HG02571 (cell line): ENCODE data around the gene SRSF12.
"Not testable (repeated sequence)": the region's sequence is repeated elsewhere in the genome, so short reads cannot be mapped to it uniquely, and the experiment has no call there.

ENCODE experiments used
- ATAC-seq: cut with Tn5 transposase; IDR thresholded peaks from one replicate; pipeline ENCODE4 v1.9.1; 2021; ENCODE audit warnings: mild to moderate bottlenecking, moderate library complexity; ENCODE audit not compliant: unreplicated experiment

Gene SRSF12

DNA sequence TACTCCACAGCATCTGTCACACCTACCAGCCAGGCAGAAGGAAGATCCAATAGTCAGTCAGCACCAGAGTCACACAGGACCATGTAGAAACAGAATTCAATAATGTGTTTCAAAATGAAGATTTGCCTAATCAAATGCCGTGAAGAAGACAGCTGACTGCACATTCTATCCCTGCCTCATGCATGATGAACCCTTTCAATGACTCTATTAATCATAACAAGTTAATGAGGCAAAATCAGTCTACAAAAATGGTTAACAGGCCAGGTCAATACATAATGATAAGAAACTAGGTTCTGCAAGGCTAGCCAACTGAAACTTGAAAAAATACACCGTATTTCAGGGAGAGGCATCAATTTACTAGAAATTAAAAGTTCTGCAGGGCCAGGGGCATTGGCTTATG, 44.0 kb downstream of the SRSF12 start:
- ATAC-seq, result no peak

DNA sequence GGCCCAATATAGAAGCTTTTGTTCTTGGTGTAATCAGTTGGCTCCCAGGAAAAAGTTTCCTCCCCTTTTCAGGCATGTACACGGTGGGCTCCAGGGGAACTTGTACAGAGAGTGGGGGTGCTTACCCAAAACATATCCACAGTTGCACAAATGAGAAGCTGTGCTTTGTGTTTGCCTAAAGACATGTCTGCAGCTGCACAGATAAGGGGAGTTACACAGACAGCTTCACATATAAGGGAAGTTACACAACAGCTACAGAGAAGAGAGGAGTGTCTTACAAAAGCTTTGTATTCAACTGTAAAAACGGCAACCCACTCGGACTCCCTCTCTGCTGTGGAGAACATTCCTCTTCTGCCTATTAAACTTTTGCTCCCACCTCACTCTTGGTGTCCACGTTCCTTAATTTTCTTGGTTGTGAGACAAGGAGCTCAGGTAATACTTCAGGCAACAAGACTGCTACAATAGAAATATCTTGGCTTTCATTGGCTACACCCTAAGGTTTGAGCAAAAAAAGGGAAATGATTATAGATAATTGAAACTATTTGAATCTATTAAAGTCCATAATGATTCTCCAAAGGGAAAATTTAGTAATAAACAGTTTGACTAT, 44.8 kb downstream of the SRSF12 start:
- no peak for ATAC-seq

DNA sequence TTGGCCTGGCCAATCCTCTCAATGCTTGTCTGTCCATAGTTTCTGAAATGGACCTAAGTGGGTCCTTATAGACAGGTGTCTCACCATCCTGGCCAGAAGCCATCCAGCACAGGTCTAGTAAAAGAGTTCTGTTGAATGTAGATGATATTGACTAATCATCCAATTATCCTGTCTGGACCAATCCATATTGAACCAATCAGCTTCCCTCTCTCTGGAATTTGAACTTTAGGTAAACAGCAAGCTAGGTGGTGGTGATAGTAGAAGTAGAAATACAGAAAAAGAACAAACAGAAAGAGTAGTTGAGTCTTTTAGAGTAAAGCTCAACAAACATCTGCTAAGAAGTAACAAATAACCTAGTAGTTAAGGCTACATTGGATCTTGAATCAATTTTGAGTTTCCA, 46.8 kb downstream of the SRSF12 start:
- no peak for ATAC-seq

DNA sequence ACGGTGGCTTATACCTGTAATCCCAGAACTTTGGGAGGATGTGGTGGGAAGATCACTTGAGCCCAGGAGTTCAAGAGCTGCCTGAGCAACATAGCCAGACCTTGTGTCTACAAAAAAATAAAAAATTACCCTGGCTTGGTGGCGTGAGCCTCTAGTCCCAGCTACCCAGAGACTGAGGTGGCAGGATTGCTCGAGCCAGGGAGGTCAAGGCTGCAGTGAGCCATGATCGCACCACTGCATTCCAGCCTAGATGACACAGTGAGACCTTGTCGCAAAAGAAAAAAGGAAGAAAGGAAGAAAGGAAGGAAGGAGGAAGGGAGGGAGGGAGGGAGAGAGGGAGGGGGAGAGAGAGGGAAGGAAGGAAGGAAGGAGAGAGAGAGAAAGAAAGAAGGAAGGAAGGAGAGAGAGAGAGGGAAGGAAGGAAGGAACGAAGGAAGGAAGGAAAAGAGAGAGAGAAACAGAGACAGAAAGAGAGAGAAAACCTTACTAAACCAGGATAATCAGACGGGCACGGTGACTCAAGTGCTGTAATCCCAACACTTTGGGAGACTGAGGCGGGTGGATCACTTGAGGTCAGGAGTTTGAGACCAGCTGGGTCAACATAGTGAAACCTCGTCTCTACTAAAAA, 48.2 kb downstream of the SRSF12 start:
- ATAC-seq, result no peak

DNA sequence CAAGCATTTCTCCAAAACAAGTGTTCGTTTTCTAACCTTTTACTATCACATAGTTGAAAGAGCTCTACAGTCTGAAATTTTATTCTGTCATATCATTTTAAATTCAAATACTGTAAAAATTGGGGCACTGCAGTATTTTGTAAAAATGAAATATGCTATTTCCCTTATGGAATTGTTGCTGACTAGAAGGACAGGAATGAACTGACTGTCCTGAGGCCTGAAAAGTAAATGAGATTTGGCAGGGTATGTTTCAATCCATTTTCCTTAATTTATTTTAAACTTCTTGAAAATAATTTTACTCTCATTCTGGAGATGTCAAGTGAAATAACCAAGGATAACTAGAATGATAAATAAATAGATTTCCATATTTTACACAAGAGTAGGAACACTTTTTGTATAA, 49.2 kb downstream of the SRSF12 start:
- no peak for ATAC-seq

DNA sequence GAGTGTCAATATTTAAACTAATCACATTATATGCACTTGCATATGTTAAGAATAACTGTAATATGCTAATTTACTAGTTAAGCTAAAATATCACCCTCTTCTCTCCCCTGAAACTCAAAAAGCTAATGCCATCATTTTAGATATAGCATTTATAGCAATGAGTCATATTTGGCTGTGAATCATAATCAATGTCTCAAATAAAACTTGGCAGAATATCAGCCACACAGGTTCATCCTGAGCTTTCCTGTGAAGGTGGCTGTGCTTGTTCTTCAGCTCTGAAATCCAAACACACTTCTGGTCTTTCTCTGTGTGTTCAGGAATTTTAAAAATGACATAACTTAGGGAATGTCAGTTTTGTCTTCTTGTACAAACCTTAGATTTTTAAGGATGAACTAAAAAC, 50.1 kb downstream of the SRSF12 start:
- ATAC-seq, result no peak

DNA sequence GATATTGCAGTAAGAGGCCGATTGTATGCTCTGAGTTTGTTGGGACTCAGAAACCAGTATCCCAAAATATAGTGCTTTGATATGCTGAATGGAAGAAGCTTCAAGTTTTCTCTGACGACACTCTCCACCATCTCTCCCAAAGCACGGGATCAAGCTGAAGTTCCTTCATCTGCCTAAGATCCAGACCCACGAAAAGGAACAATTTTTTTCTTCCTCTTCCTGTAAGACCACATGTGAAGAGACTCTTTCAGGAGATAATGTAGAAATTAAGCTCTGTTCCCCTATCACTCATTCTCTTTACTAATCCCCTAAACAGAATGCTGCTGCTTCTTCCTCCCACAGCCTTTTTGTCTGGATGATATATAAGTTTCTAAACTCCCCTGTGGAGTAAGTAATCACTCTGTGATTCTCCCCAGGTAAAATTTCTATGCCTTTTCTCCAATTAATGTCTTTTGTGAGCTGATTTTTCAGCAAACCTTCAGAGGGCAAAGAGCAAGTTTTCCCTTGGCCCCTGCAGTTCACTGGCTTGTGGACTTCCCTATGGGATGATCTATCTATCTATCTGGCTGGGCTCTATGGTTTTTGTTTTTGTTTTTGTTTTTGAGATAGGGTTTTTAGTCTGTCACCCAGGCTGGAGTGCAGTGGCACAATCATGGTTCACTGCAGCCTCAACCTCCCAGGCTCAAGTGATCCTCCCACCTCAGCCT, 50.8 kb downstream of the SRSF12 start:
- no peak for ATAC-seq

DNA sequence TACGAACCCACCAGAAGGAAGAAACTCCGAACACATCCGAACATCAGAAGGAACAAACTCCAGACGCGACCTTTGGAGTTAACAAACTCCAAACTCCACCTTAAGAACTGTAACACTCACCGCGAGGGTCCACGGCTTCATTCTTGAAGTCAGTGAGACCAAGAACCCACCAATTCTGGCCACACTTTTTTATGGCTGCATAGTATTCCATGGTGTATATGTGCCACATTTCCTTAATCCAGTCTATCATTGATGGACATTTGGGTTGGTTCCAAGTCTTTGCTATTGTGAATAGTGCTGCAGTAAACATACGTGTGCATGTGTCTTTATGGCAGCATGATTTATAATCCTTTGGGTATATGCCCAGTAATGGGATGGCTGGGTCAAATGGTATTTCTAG, 51.8 kb downstream of the SRSF12 start:
- not testable (repeated sequence) for ATAC-seq

DNA sequence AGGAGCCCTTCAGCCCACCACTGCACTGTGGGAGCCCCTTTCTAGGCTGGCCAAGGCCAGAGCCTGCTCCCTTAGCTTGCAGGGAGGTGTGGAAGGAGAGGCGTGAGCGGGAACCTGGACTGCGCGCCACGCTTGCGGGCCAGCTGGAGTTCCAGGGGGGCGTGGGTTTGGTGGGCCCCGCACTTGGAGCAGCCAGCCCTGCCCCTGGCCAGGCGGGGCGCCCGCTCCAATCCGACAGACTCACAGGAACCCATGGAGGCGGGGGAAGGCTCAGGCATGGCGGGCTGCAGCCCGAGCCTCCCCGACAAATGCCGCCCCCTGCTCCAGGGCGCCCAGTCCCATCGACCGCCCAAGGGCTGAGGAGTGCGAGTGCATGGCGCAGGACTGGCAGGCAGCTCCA, 52.9 kb downstream of the SRSF12 start:
- ATAC-seq, result not testable (repeated sequence)

DNA sequence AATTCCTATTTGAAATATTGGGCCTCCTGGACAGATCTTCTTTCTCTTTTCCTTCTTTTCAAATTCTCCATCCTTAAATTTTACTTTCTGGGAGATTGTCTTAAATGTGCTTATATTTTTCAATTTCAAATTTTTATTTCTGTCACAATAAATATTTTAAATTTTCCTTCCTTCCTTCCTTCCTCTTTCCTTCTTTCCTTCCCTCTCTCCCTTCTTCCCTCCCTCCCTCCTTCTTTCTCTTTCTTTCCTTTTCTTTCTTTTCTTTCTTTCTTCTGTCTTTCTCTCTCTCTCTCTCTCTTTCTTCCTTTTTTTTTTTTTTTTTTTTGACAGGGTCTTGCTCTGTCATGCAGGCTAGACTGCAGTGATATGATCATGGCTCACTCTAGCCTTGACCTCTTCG, 54.0 kb downstream of the SRSF12 start:
- ATAC-seq, result no peak

DNA sequence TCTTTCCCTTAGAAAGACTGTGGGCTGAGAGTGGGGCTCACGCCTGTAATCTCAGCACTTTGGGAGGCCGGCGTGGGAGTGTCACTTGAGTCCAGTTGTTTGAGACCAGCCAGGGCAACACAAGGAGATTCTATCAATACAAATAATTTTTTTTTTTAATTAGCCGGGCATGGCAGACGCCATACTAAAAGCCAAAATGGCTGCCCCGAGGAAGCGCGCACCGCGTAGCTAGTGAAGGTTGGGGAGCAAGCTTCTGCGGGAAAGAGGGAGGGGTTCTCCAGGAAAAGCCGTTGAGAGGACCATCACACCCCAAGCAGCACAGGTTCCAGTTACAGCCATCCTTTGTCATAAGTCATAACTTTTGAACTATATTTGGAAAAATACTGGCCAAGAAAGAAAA, 58.6 kb downstream of the SRSF12 start:
- ATAC-seq, result no peak

DNA sequence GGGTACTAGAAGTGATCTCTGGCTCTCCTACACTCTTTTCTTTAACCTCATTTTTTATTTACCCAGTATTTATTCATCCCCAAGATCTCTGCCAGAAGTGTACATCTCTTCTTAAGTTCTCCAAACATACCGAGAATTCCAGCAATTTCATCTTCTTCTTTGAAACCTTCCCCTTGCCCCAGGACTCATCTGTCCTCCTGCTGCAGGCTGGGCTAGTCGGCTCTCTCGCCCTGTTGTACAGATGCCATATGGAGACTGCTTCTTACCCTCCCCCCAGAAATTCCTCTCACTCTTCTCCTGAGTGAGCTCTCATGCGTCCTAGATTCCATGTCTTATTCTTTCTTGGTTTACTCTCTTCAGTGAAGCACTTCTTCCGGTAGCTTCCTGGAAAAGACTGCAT, 59.2 kb downstream of the SRSF12 start:
- ATAC-seq, result no peak

DNA sequence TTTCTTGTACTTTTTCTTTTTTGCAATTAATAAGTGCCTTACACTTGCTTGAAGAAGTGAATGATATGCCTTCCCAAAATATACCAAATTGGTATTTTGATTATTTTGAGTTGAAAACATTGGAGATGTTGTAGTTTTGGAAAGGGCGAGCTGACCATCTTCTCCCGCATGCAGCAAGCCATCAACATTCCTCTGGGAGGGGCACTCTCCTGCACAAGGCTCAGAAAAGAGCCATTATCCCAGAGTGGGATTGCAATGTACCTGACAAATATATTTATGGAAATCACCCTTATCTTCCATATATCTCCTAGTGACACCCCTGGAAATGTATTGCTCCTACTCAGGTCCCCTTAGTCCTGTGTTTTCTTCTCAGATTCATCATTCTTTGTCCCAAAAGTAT, 60.1 kb downstream of the SRSF12 start:
- no peak for ATAC-seq

DNA sequence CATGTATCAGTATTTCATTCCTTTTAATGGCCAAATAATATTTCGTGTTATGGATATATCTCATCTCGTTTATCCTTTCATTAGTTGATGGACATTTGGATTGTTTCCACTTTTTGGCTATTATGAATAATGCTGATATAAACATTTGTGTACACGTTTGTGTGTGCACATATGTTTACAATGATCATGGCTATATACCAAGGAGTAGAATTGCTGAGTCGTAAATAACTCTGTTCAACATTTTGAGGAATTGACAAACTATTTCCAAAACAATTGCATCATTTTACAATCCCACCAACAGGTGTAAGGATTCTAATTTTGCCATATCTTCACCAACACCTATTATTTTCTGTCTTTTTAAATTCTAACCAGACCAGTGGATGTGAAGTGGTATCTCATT, 63.7 kb downstream of the SRSF12 start:
- no peak for ATAC-seq

DNA sequence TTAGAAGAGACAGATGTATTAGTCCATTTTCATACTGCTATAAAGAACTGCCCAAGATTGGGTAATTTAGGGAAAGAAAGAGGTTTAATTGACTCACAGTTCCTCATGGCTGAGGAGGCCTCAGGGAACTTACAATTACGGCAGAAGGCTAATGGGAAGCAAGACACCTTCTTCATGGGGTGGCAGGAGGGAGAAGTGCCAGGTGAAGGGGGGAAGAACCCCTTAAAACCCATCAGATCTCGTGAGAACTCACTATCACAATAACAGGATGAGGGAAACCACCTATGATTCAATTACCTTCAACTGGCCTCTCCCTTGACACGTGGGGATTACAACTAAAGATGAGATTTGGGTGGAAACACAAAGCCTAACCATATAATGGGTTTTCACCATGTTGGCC, 66.2 kb downstream of the SRSF12 start:
- no peak for ATAC-seq

DNA sequence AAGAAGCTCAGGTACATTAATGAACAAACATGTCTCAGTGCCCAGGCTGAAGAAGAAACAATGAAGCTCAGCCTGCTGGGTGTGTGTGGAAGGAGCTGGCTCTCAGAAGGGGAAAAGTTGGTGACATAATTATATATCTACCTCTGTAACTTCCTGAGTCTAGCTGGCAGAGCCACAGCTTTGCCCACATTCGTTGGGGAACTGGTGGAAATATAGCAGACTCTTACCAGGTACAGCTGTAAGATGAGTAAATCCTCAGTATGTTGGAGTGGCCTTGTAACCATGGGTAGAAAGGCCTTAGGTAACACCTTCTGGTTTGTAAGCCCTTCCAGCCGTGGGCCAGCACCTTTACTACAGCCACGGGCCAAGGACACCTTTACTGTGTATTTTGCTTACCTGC, 67.2 kb downstream of the SRSF12 start:
- ATAC-seq, result no peak

DNA sequence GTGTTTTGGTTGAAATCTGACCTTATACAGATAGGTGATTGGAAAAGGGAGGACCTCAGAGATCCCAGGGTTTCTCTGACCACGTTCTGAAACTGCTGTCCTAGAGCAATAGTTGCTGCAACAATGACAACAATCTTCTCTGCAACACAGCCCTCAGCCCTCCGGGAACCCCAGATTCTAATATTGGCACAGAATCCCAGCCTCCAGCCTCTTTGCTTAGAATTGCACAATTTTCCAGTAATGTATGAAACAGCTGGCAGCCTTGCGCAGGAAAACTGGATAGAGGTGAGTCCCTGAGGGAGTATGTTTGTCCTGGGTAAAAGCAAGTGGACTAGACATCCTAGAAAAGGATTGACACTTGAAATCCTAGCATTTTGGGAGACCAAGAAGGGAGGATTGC, 67.7 kb downstream of the SRSF12 start:
- ATAC-seq, result no peak

DNA sequence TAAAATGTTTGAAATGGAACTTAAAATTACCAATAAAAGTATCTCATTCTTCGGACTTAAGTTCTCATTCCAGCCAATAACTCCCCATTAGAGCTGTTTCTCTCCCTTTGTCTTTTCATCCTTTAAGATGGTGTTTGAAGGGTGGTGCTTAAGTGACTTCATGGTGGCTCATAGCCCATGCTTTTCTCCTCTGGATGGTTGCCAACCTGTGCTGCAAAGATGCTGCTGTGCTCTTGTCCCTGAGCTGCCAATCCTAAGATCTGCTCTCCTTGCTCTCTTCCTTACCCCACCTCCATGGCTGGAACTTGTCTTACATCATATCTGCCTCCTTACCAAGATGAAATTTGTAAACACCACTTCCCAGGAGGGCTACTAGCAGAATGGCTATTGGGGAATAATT, 68.9 kb downstream of the SRSF12 start:
- no peak for ATAC-seq

DNA sequence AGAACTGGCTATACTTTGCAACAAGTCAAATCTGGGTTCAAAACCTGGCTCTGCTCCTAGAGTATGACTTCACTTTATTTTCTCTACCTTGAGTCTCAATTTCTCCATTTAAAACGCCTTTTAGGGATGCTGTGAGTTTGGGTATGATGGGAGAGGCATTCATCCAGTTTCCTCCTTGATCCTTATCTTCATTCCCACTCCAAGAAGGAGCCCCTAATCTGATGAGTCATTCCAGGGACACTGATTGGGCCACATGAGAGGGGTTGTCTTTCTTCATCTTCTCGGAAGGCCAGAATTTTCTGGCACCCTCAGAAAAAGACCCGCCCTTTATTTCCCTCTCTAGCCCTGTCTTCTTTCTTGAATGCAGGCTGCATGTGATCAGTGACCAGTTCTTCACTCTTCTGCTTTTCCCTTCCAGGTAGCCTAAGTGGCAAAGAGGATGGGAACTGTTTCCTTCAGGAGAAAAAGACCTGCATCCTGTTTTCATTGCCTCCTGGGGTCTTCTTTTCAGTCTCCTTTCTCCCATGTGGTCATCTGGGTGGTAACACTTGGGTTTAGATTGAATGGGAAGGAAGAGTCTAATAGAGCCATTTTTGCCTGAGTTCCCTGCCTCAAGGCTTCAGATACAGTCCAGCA, 69.5 kb downstream of the SRSF12 start:
- no peak for ATAC-seq

DNA sequence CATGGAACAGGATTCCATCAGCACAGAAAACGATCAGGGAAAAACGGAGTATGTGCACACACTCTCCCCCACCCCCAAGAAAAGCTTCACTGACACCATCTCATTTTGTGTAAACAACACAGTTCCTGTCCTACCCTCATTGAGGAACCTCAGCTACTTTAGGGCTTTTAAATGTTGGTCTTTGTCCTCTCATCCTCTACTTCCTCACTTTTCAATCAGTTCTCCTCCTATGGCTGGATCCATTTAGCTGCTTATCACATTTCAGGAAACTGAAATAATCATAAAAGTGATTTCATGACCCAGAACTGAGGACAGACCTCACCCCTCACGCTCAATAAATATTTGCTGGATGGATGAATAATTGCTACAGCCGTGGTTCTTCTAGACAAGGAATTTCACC, 70.4 kb downstream of the SRSF12 start:
- no peak for ATAC-seq
